OCI-LY7 (cell line): Measurements from ENCODE around the gene DPP10. TPM values are rescaled to one million over a fixed set of nuclear protein-coding genes. Genes with fewer than 3 reads are reported as not detected.

ENCODE experiments used
- BruUV-seq: library from RNA; stranded (reverse); fragments of 400-500 nt; replicated peaks from 2 replicates; lab custom pipeline; 2021; lab: Mats Ljungman, UMichigan
- CTCF ChIA-PET: fragments of 300-600 bp; sonication (Branson Sonifier 250); formaldehyde crosslinking; loops from one replicate; lab custom pipeline; 2022; ENCODE audit warnings: antibody characterized with exemption; ENCODE audit not compliant: unreplicated experiment; lab: Charles Lee
- POLR2A ChIA-PET: fragments of 300-600 bp; sonication (Branson Sonifier 250); formaldehyde crosslinking; loops from one replicate; lab custom pipeline; 2022; ENCODE audit warnings: antibody characterized with exemption; lab: Charles Lee
- DNase-seq: peaks from one replicate; pipeline ENCODE4 v3.0.0-alpha.2; 2015; ENCODE audit warnings: low spot score
- H2AFZ ChIP-seq: fragments of 200-600 bp; sonication (generic), shearing (Covaris generic); 2 replicates; pipeline ENCODE4 v1.6.1; 2014; ENCODE audit warnings: mild to moderate bottlenecking, antibody characterized with exemption, low read length, moderate library complexity
- H3K27ac ChIP-seq: fragments of 200-600 bp; sonication (generic); 2 replicates; pipeline ENCODE4 v1.5.1; 2014; ENCODE audit warnings: mixed run types, low read depth, mild to moderate bottlenecking, moderate library complexity, low read length, inconsistent platforms; ENCODE audit not compliant: poor library complexity, severe bottlenecking
- H3K36me3 ChIP-seq: fragments of 200-600 bp; sonication (generic); 2 replicates; pipeline ENCODE4 v1.6.1; 2014; ENCODE audit warnings: mild to moderate bottlenecking, antibody characterized with exemption, low read length, moderate library complexity, mixed read lengths; ENCODE audit not compliant: insufficient read depth
- H3K4me1 ChIP-seq: fragments of 200-600 bp; sonication (generic); 2 replicates; pipeline ENCODE4 v1.5.1; 2014; ENCODE audit warnings: mild to moderate bottlenecking, low read length; ENCODE audit not compliant: insufficient read depth, poor library complexity, severe bottlenecking
- H3K4me2 ChIP-seq: fragments of 200-600 bp; sonication (generic); 2 replicates; pipeline ENCODE4 v1.6.1; 2014; ENCODE audit warnings: mild to moderate bottlenecking, low read length
- H3K4me3 ChIP-seq: fragments of 200-600 bp; sonication (generic); 2 replicates; pipeline ENCODE4 v1.5.1; 2014; ENCODE audit warnings: mild to moderate bottlenecking, low read depth, low read length; ENCODE audit not compliant: poor library complexity, severe bottlenecking
- H3K79me2 ChIP-seq: fragments of 200-600 bp; sonication (generic); 2 replicates; pipeline ENCODE4 v1.6.1; 2016; ENCODE audit warnings: low read depth, mild to moderate bottlenecking, low read length, moderate library complexity, mixed read lengths; ENCODE audit not compliant: insufficient read depth
- H3K9me2 ChIP-seq: fragments of 200-600 bp; sonication (generic); 2 replicates; pipeline ENCODE4 v1.6.1; 2016; ENCODE audit warnings: mild to moderate bottlenecking, low read length, mixed read lengths; ENCODE audit not compliant: insufficient read depth
- H3K9me3 ChIP-seq: fragments of 200-600 bp; sonication (generic); 2 replicates; pipeline ENCODE4 v1.6.1; 2014; ENCODE audit warnings: mild to moderate bottlenecking, mixed run types, low read length, mixed read lengths
- H4K20me1 ChIP-seq: fragments of 200-600 bp; sonication (generic); 2 replicates; pipeline ENCODE4 v1.6.1; 2014; ENCODE audit warnings: mild to moderate bottlenecking, antibody characterized with exemption, low read length, moderate library complexity, mixed read lengths; ENCODE audit not compliant: insufficient read depth
- EZH2phosphoT487 ChIP-seq: fragments of 200-600 bp; sonication (generic); IDR thresholded peaks from 2 replicates; pipeline ENCODE4 v1.6.1; 2018; ENCODE audit warnings: low read depth, borderline replicate concordance, mild to moderate bottlenecking, mixed run types, antibody characterized with exemption, low read length, moderate library complexity, mixed read lengths
- intact Hi-C: fragments of 100-400 bp; cut with micrococcal nuclease; formaldehyde crosslinking; loops from one replicate; pipeline ENCODE4 v1.10.0; 2022; ENCODE audit not compliant: unreplicated experiment
- total RNA-seq, 2 experiments: library from RNA; depleted of rRNA in 1 of 2; stranded (reverse); fragments of >200 nt in 1 of 2; shearing (Covaris generic) in 1 of 2; gene quantifications; 2 replicates each; pipeline ENCODE4 v1.2.3, GENCODE V29; 2014 to 2022
- TF ChIP-seq, protein P1 (sequence below): fragments of 200-600 bp; sonication (generic); conservative IDR thresholded peaks from 2 replicates; pipeline ENCODE4 v1.5.1; 2014; ENCODE audit warnings: mild to moderate bottlenecking, antibody characterized with exemption, low read length, moderate library complexity, mixed read lengths

The DPP10 gene
- total RNA-seq, 2 experiments from 2014 or later = not detected

DNA sequence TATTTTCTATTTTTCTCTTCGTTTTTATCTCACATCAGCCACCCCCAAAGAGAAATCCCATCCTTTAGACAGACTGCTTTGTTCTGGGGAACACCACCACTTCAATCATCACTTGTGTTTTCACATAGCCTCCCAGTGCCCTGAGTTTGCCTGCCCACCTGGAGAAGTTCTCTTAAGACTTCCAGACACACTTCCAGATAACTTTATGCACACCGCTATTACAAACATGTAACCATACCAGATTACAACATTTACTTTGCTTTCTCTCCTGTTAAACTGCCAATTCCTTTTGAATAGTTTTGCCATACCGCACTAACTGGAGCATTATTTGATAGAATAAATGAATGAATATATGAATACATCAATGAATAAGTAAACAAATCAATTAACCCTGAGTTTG, 1353.6 kb downstream of the DPP10 start:
- no peak overlapping the region for H3K4me2 ChIP-seq
- H3K9me3 ChIP-seq = no peaks in the 10 kb centered on the region
- no peak for DNase-seq
- POLR2A ChIA-PET = no interaction called here
- no peak overlapping the region for H2AFZ ChIP-seq
- intact Hi-C loops = no loop called here
- BruUV-seq = no TSS peak
- no peaks in the 10 kb centered on the region for H3K79me2 ChIP-seq
- TF ChIP-seq, protein P1, sequence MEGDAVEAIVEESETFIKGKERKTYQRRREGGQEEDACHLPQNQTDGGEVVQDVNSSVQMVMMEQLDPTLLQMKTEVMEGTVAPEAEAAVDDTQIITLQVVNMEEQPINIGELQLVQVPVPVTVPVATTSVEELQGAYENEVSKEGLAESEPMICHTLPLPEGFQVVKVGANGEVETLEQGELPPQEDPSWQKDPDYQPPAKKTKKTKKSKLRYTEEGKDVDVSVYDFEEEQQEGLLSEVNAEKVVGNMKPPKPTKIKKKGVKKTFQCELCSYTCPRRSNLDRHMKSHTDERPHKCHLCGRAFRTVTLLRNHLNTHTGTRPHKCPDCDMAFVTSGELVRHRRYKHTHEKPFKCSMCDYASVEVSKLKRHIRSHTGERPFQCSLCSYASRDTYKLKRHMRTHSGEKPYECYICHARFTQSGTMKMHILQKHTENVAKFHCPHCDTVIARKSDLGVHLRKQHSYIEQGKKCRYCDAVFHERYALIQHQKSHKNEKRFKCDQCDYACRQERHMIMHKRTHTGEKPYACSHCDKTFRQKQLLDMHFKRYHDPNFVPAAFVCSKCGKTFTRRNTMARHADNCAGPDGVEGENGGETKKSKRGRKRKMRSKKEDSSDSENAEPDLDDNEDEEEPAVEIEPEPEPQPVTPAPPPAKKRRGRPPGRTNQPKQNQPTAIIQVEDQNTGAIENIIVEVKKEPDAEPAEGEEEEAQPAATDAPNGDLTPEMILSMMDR = no peak
- TF ChIP-seq EZH2phosphoT487 = no peak
- H3K4me3 ChIP-seq = no peak overlapping the region
- H4K20me1 ChIP-seq = no peaks in the 10 kb centered on the region
- H3K36me3 ChIP-seq = no peaks in the 10 kb centered on the region
- CTCF ChIA-PET = no interaction called here
- H3K9me2 ChIP-seq = no peaks in the 10 kb centered on the region
- no peak overlapping the region for H3K27ac ChIP-seq
- H3K4me1 ChIP-seq = no peaks in the 10 kb centered on the region

- no TSS peak for BruUV-seq
- POLR2A ChIA-PET = no interaction called here
- Histone ChIP-seq H3K79me2 (no peaks in the 10 kb centered on the region), H3K4me3 (no peak overlapping the region), H3K4me2 (no peak overlapping the region), H4K20me1 (no peaks in the 10 kb centered on the region), H3K36me3 (no peaks in the 10 kb centered on the region), H3K27ac (no peak overlapping the region), H3K9me2 (no peaks in the 10 kb centered on the region), H3K4me1 (no peaks in the 10 kb centered on the region), H3K9me3 (no peaks in the 10 kb centered on the region), H2AFZ (no peak overlapping the region)
- TF ChIP-seq, protein P1 = no peak
- TF ChIP-seq EZH2phosphoT487 = no peak
- CTCF ChIA-PET = no interaction called here
- no peak for DNase-seq
- intact Hi-C loops = no loop called here
These were observed 1364.8 kb downstream of the DPP10 start for GRCh38 chr2:115807276-115807675.

DNA sequence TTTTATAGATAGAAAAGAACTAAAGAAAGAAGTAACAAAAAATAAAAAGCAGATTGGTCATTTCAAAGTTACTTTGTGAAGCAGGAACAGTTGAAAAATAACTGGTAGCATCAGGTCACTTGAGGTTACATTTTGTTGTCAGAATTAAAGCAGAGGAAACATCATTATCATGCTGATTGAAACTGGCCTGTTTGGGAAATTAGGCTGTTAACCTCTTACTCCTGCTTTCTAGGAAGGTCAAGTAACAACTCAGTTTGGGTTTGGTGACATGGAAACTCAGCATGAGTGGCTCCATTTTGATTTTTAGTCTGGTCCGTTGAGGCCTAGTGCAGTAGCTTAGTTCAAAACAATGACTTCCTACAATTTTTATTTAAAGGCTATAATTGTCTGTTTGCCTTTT, 1383.5 kb downstream of the DPP10 start:
- no peak overlapping the region for H3K27ac ChIP-seq

More for the DNA sequence above, 1383.5 kb downstream of the DPP10 start:
- Histone ChIP-seq H3K79me2 (no peaks in the 10 kb centered on the region), H4K20me1 (no peaks in the 10 kb centered on the region), H3K9me3 (no peaks in the 10 kb centered on the region), H2AFZ (no peak overlapping the region), H3K9me2 (no peaks in the 10 kb centered on the region), H3K4me2 (no peak overlapping the region), H3K4me1 (no peaks in the 10 kb centered on the region), H3K36me3 (no peaks in the 10 kb centered on the region), H3K4me3 (no peak overlapping the region)
- DNase-seq = no peak
- POLR2A ChIA-PET = no interaction called here
- TF ChIP-seq, protein P1 = no peak
- no peak for TF ChIP-seq EZH2phosphoT487
- intact Hi-C loops = no loop called here
- no TSS peak for BruUV-seq
- CTCF ChIA-PET = no interaction called here
